Stimulated activated CD4-positive, alpha-beta T cell treated with anti-CD3 and anti-CD28 coated beads, Interleukin-12 subunit alpha, Interleukin-12 subunit beta, amount 100 ng/mL, for 24 hours (primary cell): ENCODE data around the gene TCF7L1.
A peak's percentile ranks its signal among the peaks of the same experiment; 100 is the strongest.

ENCODE experiments used
- DNase-seq, 2 experiments: peaks; one replicate each; pipeline ENCODE4 v3.0.0-alpha.2; 2020; ENCODE audit warnings: low read depth in 2 of 2

TCF7L1 gene

DNA sequence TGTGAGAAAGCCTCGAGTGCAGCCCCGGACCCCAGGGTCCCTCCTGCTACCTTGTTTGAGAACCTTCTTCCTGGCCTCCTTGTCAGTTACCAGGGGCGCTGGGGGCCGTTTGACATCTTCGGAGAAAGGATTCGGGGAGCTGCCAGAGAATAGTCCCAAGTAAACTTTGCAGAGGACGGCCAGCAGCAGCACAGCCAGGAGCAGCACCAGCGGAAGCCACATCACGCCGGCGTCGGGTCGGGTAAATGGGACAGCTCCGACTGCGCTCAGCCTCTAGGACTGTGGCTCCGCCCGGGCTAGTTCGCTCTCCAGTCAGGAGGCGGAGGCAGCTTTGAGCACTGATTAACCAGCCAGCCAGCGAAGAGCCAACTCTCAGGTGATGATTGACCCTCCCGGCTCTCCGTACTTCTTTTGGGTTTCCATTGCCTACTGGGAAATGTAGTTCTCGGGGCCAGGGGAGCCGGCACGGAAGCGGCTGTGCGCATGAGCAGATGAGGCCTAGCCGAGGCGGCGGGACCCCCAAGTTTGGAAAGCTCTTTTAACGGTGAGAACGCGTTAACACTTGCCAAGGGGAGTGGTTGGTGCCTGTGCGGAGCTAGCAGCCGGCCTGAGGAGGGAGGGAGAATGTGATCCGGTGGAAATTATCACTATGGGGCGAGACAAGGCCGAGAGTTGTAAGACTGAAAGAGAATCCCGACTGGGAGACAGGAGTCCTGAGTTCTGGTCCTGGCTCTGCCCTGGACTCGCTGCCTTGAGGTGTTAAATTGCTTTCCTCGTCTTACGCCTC, 221.3 kb downstream of the TCF7L1 start, which contains the start of the genes ELMOD3 and RETSAT:
ELMOD3 (plus strand) TSS at position 484 of the 787 bp plus-strand sequence. CDS start 2,430 bp downstream, outside the sequence.
RETSAT (minus strand) TSS at position 243 of the 787 bp plus-strand sequence; CDS start at position 222, 21 bp downstream.
- DNase-seq: peak; percentile 89 to 95

DNA sequence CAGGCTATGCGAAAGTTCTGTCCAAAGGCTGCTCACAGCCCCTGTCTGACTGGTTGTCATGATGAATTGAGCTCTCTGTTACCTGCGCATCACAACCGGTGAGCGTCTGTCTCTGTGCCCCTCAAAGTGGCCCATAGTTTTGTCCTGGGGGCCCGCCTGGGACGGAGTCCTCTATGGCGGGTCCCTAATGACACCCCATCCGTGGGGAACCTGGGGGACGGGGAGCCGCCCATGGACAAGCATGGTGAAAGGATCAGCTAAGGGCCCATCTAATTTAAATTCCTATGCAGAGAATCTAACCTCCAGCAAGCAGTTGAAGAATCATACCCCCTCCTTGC, 221.8 kb downstream of the TCF7L1 start:
- no peak for DNase-seq

DNA sequence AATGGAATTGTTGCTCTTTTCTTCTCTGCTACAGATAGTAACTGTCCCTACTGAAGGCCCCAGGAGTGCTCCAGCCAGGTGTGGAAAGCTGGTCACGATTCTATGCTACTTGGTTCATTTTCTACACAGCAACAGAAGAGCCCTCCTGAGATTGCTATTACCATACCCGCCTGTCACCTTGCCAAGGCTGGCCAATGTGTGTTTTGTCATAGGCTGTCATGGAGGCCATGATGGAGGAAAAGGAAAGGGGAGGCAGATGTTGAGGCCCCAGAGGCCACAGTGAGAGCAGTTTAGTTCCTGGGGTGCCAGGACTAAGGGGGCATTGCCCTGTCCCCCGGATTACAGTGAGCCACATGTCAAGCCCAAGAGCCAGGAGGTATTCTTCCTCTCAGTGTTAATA, 222.3 kb downstream of the TCF7L1 start:
- DNase-seq: no peak

DNA sequence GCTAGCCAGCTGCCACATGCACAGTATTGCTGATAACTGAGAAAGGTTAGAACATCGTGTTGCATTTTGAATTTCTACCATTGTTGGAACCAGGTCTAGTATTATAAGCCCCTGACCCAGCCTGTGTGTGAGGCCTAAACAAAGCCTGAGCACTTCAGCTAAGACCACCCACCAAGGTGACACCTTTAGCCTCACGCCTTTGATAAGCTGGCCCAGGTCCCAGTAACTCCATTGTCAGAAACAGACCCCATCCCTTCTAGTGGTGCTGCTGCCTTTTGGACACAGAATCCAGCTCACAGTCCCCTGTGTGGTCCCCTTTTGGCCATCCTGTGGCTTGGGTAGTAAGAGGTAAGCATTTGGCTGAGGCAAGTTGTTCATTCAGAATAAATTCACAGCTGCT, 223.0 kb downstream of the TCF7L1 start:
- DNase-seq: no peak

DNA sequence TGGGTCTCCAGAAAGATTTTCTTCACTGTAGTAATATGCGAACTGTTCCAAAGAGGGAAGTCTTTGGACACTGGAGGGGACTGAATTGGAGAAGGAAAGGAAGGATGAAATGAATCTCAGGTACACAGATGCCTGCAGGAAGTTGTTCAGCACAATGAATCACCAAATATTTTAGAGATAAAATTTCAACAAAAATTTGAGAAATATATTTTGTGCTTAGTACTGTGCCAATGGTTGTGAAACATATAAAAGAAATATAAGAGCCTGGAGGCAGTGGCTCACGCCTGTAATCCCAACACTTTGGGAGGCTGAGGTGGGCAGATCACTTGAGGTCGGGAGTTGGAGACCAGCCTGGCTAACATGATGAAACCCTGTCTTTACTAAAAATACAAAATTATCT, 224.5 kb downstream of the TCF7L1 start:
- no peak for DNase-seq
